Measurements from ENCODE around the gene NKD1. TPM values are rescaled to one million over a fixed set of nuclear protein-coding genes. Genes with fewer than 3 reads are reported as not detected.

NKD1 gene
- total RNA-seq, 3 donors from 2014 or later = 1.3 to 5.0 (median 4.6) TPM

DNA sequence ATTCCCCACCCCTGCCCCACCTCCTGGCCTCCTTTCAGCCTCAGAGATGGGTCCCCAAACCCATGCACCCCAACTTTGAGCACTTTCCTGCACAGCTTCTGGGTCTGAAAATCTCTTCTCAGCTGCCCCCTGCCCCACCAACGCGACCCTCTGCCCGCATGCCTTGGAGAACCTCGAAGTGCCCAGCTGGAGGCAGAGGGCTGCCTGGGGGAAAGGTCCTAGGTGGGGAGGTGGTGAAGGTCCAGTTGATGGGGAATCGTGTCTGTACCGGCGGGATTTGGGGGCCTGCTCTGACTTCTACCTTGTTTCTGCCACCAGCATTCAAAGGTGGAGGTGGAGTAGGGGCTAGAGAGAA lies 1.3 kb downstream of the NKD1 start:
- Histone ChIP-seq H3K4me3 (peak overlapping the region in 2 of 3 donors; percentile 70 to 82), H3K27me3 (peaks cover 0 to 9% of the 10 kb centered on the region in 2 donors), H3K36me3 (no peaks in the 10 kb centered on the region), H3K9me3 (no peaks in the 10 kb centered on the region), H3K27ac (no peak overlapping the region), H3K4me1 (no peaks in the 10 kb centered on the region)
- intact Hi-C loops (cut with DNase I; ENCODE audit: low total_unique reads) = no loop called here
- no peak for DNase-seq (ENCODE audit: low spot score in 2 of 2)
- TF ChIP-seq POLR2A (IDR thresholded peaks at IDR 0.05) (no peak), POLR2AphosphoS5 (IDR thresholded peaks at IDR 0.05) (no peak)
- TF ChIP-seq, protein P1, sequence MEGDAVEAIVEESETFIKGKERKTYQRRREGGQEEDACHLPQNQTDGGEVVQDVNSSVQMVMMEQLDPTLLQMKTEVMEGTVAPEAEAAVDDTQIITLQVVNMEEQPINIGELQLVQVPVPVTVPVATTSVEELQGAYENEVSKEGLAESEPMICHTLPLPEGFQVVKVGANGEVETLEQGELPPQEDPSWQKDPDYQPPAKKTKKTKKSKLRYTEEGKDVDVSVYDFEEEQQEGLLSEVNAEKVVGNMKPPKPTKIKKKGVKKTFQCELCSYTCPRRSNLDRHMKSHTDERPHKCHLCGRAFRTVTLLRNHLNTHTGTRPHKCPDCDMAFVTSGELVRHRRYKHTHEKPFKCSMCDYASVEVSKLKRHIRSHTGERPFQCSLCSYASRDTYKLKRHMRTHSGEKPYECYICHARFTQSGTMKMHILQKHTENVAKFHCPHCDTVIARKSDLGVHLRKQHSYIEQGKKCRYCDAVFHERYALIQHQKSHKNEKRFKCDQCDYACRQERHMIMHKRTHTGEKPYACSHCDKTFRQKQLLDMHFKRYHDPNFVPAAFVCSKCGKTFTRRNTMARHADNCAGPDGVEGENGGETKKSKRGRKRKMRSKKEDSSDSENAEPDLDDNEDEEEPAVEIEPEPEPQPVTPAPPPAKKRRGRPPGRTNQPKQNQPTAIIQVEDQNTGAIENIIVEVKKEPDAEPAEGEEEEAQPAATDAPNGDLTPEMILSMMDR (IDR thresholded peaks at IDR 0.05) = no peak

DNA sequence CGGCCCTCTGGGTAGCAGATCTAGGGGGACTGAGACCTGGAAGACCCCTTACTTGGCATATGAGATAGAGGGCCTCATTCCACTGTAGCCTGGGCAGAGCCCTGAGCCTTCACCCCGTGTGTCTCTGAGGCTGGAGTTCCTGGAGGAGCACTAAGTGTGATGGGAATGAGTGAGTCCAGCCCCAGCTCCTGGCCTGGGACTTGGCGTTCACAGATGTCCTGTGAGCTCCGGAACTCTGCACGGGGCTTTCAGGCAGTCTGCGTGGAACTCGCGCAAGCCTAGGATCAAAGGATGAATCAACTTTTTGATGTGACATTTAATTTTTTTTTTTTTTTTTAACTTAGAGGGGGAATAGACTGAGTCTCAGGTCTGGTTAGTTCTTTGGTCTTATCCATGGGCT lies 1.8 kb downstream of the NKD1 start:
- TF ChIP-seq POLR2A (IDR thresholded peaks at IDR 0.05) (no peak), POLR2AphosphoS5 (IDR thresholded peaks at IDR 0.05) (no peak)
- TF ChIP-seq, protein P1 (IDR thresholded peaks at IDR 0.05) = no peak
- no peak for DNase-seq (ENCODE audit: low spot score in 2 of 2)
- no peaks in the 10 kb centered on the region for H3K4me1 ChIP-seq
- no peak overlapping the region for H3K27ac ChIP-seq
- no peaks in the 10 kb centered on the region for H3K36me3 ChIP-seq
- no peaks in the 10 kb centered on the region for H3K9me3 ChIP-seq
- intact Hi-C loops (cut with DNase I; ENCODE audit: low total_unique reads) = no loop called here
- H3K4me3 ChIP-seq = no peak overlapping the region
- peaks cover 0 to 9% of the 10 kb centered on the region in 2 donors for H3K27me3 ChIP-seq

DNA sequence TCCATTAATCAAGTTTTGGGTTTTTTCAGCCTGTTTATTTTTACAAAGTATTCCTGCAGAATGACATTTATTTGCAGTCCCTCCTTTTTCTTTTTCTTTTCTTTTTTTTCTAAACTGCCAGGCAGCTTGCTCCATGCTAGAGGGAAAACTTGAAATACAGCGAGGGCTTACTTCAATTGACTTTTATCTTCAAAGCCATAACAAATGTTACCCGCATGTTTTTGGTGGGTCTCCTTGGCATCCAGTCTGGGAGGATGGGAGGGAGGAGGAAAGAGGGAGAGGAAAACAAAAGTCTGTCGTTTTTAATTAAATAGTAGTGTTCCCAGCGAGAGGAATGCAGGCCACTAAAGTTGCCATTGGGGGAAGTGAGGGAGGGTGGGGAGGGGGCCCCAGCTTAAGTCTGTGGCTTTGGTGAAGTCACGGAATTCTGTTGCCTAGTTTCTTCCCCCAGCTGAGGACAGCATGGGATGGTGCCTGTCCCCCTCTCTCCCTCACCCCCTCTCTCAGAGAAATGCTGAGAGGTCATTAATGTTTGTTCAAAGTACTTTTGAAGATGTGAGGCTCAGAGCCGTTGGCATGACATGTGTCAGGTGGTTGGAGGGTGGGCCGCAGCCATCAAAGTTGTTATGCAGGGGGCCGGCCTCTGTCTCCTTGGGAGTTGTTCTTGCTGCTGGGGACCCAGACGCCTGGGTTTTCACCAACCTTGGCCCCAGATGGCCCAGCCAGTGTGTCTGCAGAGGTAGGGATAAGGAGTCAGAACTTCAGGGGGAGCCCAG lies 2.9 kb downstream of the NKD1 start:
- H3K4me3 ChIP-seq = no peak overlapping the region
- H3K27me3 ChIP-seq = peaks cover 0 to 9% of the 10 kb centered on the region in 2 donors
- TF ChIP-seq POLR2AphosphoS5 (IDR thresholded peaks at IDR 0.05) (no peak), POLR2A (IDR thresholded peaks at IDR 0.05) (no peak)
- TF ChIP-seq, protein P1 (IDR thresholded peaks at IDR 0.05) = no peak
- DNase-seq (ENCODE audit: low spot score in 2 of 2) = no peak
- H3K9me3 ChIP-seq = no peaks in the 10 kb centered on the region
- no peaks in the 10 kb centered on the region for H3K4me1 ChIP-seq
- no peak overlapping the region for H3K27ac ChIP-seq
- H3K36me3 ChIP-seq = no peaks in the 10 kb centered on the region
- intact Hi-C loops (cut with DNase I; ENCODE audit: low total_unique reads) = no loop called here

DNA sequence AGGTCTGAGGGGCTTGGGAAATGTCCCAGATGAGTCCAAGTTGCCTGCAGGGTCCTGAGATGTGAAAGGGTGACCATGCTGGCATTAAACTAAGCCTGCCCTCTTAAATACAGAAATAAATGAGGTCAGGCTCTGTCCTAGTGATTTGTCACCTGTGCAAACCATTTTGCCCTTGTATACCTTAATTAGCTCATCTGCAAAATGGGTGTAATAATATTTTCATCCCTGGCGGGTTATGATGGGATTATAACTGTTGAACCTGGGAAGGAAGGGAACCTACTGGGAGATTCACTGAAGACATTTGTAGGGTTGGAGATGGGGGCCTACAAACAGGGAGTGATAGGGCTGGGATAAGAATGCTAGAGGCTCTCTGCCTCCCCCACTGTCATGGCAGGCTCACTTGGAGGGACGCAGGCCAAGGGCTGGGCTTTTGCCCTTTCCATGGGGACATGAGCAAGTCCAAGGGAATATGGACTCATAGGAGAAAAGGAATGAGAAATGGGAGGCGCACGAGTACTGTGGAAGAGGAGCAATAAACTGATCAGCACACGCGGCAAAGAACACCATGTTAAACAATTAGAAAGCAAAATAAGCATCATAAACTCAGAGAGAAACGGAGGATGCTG lies 4.4 kb downstream of the NKD1 start:
- H3K4me1 ChIP-seq = no peaks in the 10 kb centered on the region
- DNase-seq (ENCODE audit: low spot score in 2 of 2) = no peak
- no peaks in the 10 kb centered on the region for H3K36me3 ChIP-seq
- peaks cover 0 to under 1% of the 10 kb centered on the region in 2 donors for H3K27me3 ChIP-seq
- intact Hi-C loops (cut with DNase I; ENCODE audit: low total_unique reads) = no loop called here
- H3K27ac ChIP-seq = no peak overlapping the region
- TF ChIP-seq, protein P1 (IDR thresholded peaks at IDR 0.05) = no peak
- TF ChIP-seq POLR2AphosphoS5 (IDR thresholded peaks at IDR 0.05) (no peak), POLR2A (IDR thresholded peaks at IDR 0.05) (no peak)
- no peaks in the 10 kb centered on the region for H3K9me3 ChIP-seq
- H3K4me3 ChIP-seq = no peak overlapping the region

DNA sequence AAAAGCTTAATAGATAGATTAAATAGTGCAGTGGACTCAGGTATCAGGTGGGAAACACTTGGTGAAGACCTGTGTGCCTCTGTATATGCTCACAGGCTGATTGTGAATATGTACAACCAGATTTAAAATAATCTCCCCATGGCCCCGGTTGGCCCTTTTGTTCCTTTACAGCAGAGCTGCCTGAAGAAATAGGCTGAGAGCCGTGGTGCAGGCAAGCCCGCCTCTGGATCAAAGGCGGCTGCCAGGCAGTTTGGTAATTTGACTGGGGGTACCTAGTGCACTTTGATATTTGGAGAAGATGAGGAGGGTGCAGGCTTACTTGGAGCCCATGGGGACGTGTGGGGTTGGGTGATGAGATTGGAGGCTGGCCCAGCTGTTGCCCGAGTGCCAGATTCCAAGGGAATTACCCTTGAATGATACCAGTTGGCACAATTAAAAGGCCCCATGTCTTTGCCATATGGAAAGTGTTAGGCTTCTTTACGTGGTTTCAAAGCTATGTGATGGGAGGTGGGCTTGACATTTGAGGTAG lies 5.0 kb downstream of the NKD1 start:
- DNase-seq (ENCODE audit: low spot score in 2 of 2) = no peak
- Histone ChIP-seq H3K4me1 (no peaks in the 10 kb centered on the region), H3K27ac (no peak overlapping the region), H3K27me3 (no peaks in the 10 kb centered on the region), H3K4me3 (no peak overlapping the region), H3K36me3 (no peaks in the 10 kb centered on the region), H3K9me3 (no peaks in the 10 kb centered on the region)
- intact Hi-C loops (cut with DNase I; ENCODE audit: low total_unique reads) = no loop called here
- TF ChIP-seq POLR2A (IDR thresholded peaks at IDR 0.05) (no peak), POLR2AphosphoS5 (IDR thresholded peaks at IDR 0.05) (no peak)
- TF ChIP-seq, protein P1 (IDR thresholded peaks at IDR 0.05) = no peak

Measured in breast epithelium (tissue), 4 donors.